ENCODE data around the gene PFN1. TPM values are rescaled to one million over a fixed set of nuclear protein-coding genes. Genes with fewer than 3 reads are reported as not detected.

The PFN1 gene
- total and polyA plus RNA-seq, 10 of the 15 experiments (the other 5 are each of a cell fraction or from before 2014, with no cell fraction given), result 154 to 3,892 (median 1,918) TPM

DNA sequence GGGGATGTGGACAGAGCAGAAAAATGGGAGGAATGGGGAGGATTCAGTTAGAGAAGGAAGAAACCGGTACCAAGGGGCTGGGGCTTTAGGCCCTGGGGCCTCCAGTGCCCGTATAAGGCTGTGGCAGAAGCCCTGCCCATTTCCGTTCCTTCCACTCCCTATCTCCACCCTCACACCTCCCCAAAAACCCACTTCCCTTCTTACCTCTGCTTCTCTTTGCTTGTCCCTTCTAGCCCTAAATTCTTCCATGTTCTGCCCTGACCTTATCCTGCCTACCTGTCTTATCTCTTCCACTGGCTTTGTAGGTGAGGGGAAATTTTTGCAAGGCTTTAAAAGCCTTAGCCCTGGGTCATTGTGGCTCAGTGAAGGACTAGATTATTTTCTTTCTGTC is 4.2 kb downstream of the PFN1 start:
- FAIRE-seq (no peak), DNase-seq (ENCODE audit: low read depth, low spot score) (no peak), ATAC-seq (peak; percentile 42)
- WGBS (ENCODE audit: insufficient coverage, insufficient replicate concordance, low lambda C conversion rate, missing lambda C conversion rate), result 0% methylated on average over 3 of the region's 3 CpGs
- peaks cover 87% of the 10 kb centered on the region for H3K79me2 ChIP-seq (ENCODE audit: control insufficient read depth, insufficient read depth, low read length)
- peaks cover 36% of the 10 kb centered on the region for H3K4me1 ChIP-seq (ENCODE audit: control insufficient read depth, insufficient read depth, low read length)
- intact Hi-C loops (cut with micrococcal nuclease; ENCODE audit: unreplicated experiment), result loop anchor here (5.0 kb wide), 1 partner anchor 293 kb away; no protein-coding TSS in a partner anchor
- peaks cover 5% of the 10 kb centered on the region for H4K20me1 ChIP-seq (ENCODE audit: control insufficient read depth, insufficient read depth)
- H3K4me3 ChIP-seq, result peak overlapping the region; percentile 96
- H3K36me3 ChIP-seq (ENCODE audit: control insufficient read depth in 2 of 2, insufficient read depth in 2 of 2, low read length in 1 of 2), result peaks cover 20 to 22% of the 10 kb centered on the region in 2 experiments
- ChIA-PET SMC1A (ENCODE audit: uncharacterized antibody, unreplicated experiment) (interaction anchor here (7.1 kb wide), 1 partner anchor 23 kb away, joined by 50 read pairs; the partner anchor contains the start of gene SPAG7), RAD21 (ENCODE audit: unreplicated experiment) (interaction anchor here (9.8 kb wide), 1 partner anchor 21 kb away, joined by 73 read pairs; the partner anchor contains the start of gene SPAG7), CTCF (interaction anchor here (0.6 kb wide), 1 partner anchor 23 kb away, joined by 3 read pairs; the partner anchor contains the start of gene SPAG7), POLR2A (interaction anchor here (17.5 kb wide), 1 partner anchor 21 kb away, joined by 272 read pairs; the partner anchor contains the start of gene SPAG7)
- no TSS peak for BruUV-seq (replicated peaks)
- in situ Hi-C loops (cut with MboI), result no loop called here
- peak overlapping the region; percentile 100 for H3K9ac ChIP-seq (ENCODE audit: control insufficient read depth, insufficient read depth, low read length)
- H3K27me3 ChIP-seq (replicated peaks in 1 of 2; ENCODE audit: control insufficient read depth in 2 of 2, insufficient read depth in 2 of 2, low read length in 1 of 2), result no peaks in the 10 kb centered on the region
- peak overlapping the region; percentile 100 for H3K27ac ChIP-seq (ENCODE audit: control insufficient read depth, insufficient read depth)
- H3K4me2 ChIP-seq (ENCODE audit: control insufficient read depth, insufficient read depth), result peak overlapping the region; percentile 55
- no peak overlapping the region for H2AFZ ChIP-seq (ENCODE audit: control insufficient read depth, low read depth, low read length)
- H3K9me3 ChIP-seq (replicated peaks; ENCODE audit: control insufficient read depth, insufficient read depth, low read length), result no peaks in the 10 kb centered on the region
- TF ChIP-seq ZBED1 (IDR thresholded peaks at IDR 0.05; ENCODE audit: borderline replicate concordance), result no peak
- no peak for TF ChIP-seq YBX1 (IDR thresholded peaks at IDR 0.05)
- TF ChIP-seq MEF2A (IDR thresholded peaks at IDR 0.05; ENCODE audit: insufficient read depth, low read depth, low read length), result no peak
- no peak for TF ChIP-seq EZH2 (IDR thresholded peaks at IDR 0.05; ENCODE audit: borderline replicate concordance, control insufficient read depth, low read depth, low read length)
- TF ChIP-seq SP1 (IDR thresholded peaks at IDR 0.05; ENCODE audit: low read depth, low read length), result no peak
- TF ChIP-seq YY1 (IDR thresholded peaks at IDR 0.05; ENCODE audit: low read depth, low read length), result 0 out of 2 replicates have a peak, but pooled peaks have one; percentile 5
- peak; percentile 63 for TF ChIP-seq SMAD1 (IDR thresholded peaks at IDR 0.05; ENCODE audit: low read depth, partially characterized antibody)
- no peak for TF ChIP-seq RAD51 (IDR thresholded peaks at IDR 0.05)
- no peak for TF ChIP-seq NR2C1 (IDR thresholded peaks at IDR 0.05)
- TF ChIP-seq RELA (IDR thresholded peaks at IDR 0.05; ENCODE audit: borderline replicate concordance, partially characterized antibody), result no peak
- TF ChIP-seq FOXK2 (IDR thresholded peaks at IDR 0.05), result no peak
- TF ChIP-seq, protein P1, sequence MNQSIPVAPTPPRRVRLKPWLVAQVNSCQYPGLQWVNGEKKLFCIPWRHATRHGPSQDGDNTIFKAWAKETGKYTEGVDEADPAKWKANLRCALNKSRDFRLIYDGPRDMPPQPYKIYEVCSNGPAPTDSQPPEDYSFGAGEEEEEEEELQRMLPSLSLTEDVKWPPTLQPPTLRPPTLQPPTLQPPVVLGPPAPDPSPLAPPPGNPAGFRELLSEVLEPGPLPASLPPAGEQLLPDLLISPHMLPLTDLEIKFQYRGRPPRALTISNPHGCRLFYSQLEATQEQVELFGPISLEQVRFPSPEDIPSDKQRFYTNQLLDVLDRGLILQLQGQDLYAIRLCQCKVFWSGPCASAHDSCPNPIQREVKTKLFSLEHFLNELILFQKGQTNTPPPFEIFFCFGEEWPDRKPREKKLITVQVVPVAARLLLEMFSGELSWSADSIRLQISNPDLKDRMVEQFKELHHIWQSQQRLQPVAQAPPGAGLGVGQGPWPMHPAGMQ (IDR thresholded peaks at IDR 0.05; ENCODE audit: borderline replicate concordance), result no peak
- no peak for TF ChIP-seq CBX3 (IDR thresholded peaks at IDR 0.05; ENCODE audit: borderline replicate concordance, low read depth)
- TF ChIP-seq PML (IDR thresholded peaks at IDR 0.05; ENCODE audit: low read length), result no peak
- TF ChIP-seq, protein P2, sequence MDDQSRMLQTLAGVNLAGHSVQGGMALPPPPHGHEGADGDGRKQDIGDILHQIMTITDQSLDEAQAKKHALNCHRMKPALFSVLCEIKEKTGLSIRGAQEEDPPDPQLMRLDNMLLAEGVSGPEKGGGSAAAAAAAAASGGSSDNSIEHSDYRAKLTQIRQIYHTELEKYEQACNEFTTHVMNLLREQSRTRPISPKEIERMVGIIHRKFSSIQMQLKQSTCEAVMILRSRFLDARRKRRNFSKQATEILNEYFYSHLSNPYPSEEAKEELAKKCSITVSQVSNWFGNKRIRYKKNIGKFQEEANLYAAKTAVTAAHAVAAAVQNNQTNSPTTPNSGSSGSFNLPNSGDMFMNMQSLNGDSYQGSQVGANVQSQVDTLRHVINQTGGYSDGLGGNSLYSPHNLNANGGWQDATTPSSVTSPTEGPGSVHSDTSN (IDR thresholded peaks at IDR 0.05; ENCODE audit: insufficient replicate concordance, low read depth, low read length), result no peak
- TF ChIP-seq ASH2L (IDR thresholded peaks at IDR 0.05; ENCODE audit: borderline replicate concordance, low read depth), result no peak
- TF ChIP-seq, protein P3, sequence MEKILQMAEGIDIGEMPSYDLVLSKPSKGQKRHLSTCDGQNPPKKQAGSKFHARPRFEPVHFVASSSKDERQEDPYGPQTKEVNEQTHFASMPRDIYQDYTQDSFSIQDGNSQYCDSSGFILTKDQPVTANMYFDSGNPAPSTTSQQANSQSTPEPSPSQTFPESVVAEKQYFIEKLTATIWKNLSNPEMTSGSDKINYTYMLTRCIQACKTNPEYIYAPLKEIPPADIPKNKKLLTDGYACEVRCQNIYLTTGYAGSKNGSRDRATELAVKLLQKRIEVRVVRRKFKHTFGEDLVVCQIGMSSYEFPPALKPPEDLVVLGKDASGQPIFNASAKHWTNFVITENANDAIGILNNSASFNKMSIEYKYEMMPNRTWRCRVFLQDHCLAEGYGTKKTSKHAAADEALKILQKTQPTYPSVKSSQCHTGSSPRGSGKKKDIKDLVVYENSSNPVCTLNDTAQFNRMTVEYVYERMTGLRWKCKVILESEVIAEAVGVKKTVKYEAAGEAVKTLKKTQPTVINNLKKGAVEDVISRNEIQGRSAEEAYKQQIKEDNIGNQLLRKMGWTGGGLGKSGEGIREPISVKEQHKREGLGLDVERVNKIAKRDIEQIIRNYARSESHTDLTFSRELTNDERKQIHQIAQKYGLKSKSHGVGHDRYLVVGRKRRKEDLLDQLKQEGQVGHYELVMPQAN (conservative IDR thresholded peaks at IDR 0.05), result no peak
- TF ChIP-seq SIN3A (IDR thresholded peaks at IDR 0.05; ENCODE audit: low read depth, low read length), result no peak
- TF ChIP-seq SREBF1 (IDR thresholded peaks at IDR 0.05; ENCODE audit: low read length), result no peak
- no peak for TF ChIP-seq SUZ12 (IDR thresholded peaks at IDR 0.05; ENCODE audit: unreplicated experiment)

All from GM12878 (cell line).